H9 (cell line): Measurements from ENCODE around the gene DENND10. TPM values are rescaled to one million over a fixed set of nuclear protein-coding genes. Genes with fewer than 3 reads are reported as not detected.

ENCODE experiments used
- DNase-seq: peaks from one replicate; pipeline ENCODE4 v3.0.0-alpha.2; 2017
- H2AFZ ChIP-seq: one replicate; pipeline ENCODE4 v1.6.1; 2013; ENCODE audit warnings: mild to moderate bottlenecking, low read length, control low read depth, moderate library complexity
- H2AK5ac ChIP-seq: 2 replicates; pipeline ENCODE4 v1.6.1; 2013; ENCODE audit warnings: low read length, control low read depth, mixed read lengths; ENCODE audit not compliant: insufficient read length
- H2BK120ac ChIP-seq: one replicate; pipeline ENCODE4 v1.6.1; 2013; ENCODE audit warnings: low read depth, mild to moderate bottlenecking, low read length, control low read depth, inconsistent platforms; ENCODE audit not compliant: poor library complexity, severe bottlenecking
- H2BK12ac ChIP-seq: 2 replicates; pipeline ENCODE4 v1.6.1; 2013; ENCODE audit warnings: low read length, control low read depth, mixed read lengths, low read depth; ENCODE audit not compliant: insufficient read length
- H2BK15ac ChIP-seq: 2 replicates; pipeline ENCODE4 v1.6.1; 2013; ENCODE audit warnings: low read depth, low read length, control low read depth
- H2BK20ac ChIP-seq: one replicate; pipeline ENCODE4 v1.6.1; 2013; ENCODE audit warnings: low read depth, mild to moderate bottlenecking, low read length, control low read depth, inconsistent platforms; ENCODE audit not compliant: poor library complexity, severe bottlenecking
- H2BK5ac ChIP-seq: 2 replicates; pipeline ENCODE4 v1.6.1; 2013; ENCODE audit warnings: low read length, control low read depth, mixed read lengths; ENCODE audit not compliant: insufficient read length
- H3K14ac ChIP-seq: 2 replicates; pipeline ENCODE4 v1.6.1; 2013; ENCODE audit warnings: low read length, control low read depth; ENCODE audit not compliant: insufficient read depth
- H3K18ac ChIP-seq: 2 replicates; pipeline ENCODE4 v1.6.1; 2013; ENCODE audit warnings: low read depth, mild to moderate bottlenecking, mixed read lengths, low read length, control low read depth; ENCODE audit not compliant: insufficient read length
- H3K23ac ChIP-seq: 2 replicates; pipeline ENCODE4 v1.6.1; 2013; ENCODE audit warnings: low read length, control low read depth, mixed read lengths, low read depth; ENCODE audit not compliant: insufficient read length
- H3K23me2 ChIP-seq: 2 replicates; pipeline ENCODE4 v1.6.1; 2013; ENCODE audit warnings: low read depth, mild to moderate bottlenecking, mixed read lengths, low read length, control low read depth; ENCODE audit not compliant: insufficient read length, poor library complexity, severe bottlenecking
- H3K27ac ChIP-seq: 2 replicates; pipeline ENCODE4 v1.5.1; 2013; ENCODE audit warnings: low read length, control low read depth, mixed read lengths, low read depth; ENCODE audit not compliant: insufficient read length
- H3K27me3 ChIP-seq: 2 replicates; pipeline ENCODE4 v1.6.1; 2013; ENCODE audit warnings: low read length, control low read depth, inconsistent platforms; ENCODE audit not compliant: insufficient read depth
- H3K4ac ChIP-seq: 2 replicates; pipeline ENCODE4 v1.6.1; 2013; ENCODE audit warnings: low read depth, mild to moderate bottlenecking, control low read depth, inconsistent platforms, low read length, moderate library complexity
- H3K4me1 ChIP-seq: 2 replicates; pipeline ENCODE4 v1.6.1; 2013; ENCODE audit warnings: low read length, control low read depth, inconsistent platforms; ENCODE audit not compliant: insufficient read depth
- H3K4me2 ChIP-seq: 2 replicates; pipeline ENCODE4 v1.6.1; 2013; ENCODE audit warnings: low read length, control low read depth, mixed read lengths; ENCODE audit not compliant: insufficient read length, insufficient read depth
- H3K56ac ChIP-seq: 2 replicates; pipeline ENCODE4 v1.6.1; 2013; ENCODE audit warnings: low read depth, mild to moderate bottlenecking, mixed read lengths, low read length, control low read depth; ENCODE audit not compliant: insufficient read length
- H3K79me1 ChIP-seq: 2 replicates; pipeline ENCODE4 v1.6.1; 2013; ENCODE audit warnings: low read depth, mild to moderate bottlenecking, moderate library complexity, low read length, control low read depth, inconsistent platforms; ENCODE audit not compliant: insufficient read depth, poor library complexity, severe bottlenecking
- H3K79me2 ChIP-seq: 2 replicates; pipeline ENCODE4 v1.6.1; 2013; ENCODE audit warnings: low read length, control low read depth, inconsistent platforms; ENCODE audit not compliant: insufficient read depth
- H3K9ac ChIP-seq: 2 replicates; pipeline ENCODE4 v1.6.1; 2013; ENCODE audit warnings: low read length, control low read depth, mixed read lengths; ENCODE audit not compliant: insufficient read length; ENCODE audit errors: extremely low read depth
- H3K9me3 ChIP-seq: one replicate; pipeline ENCODE4 v1.6.1; 2013; ENCODE audit warnings: low read depth, low read length, inconsistent platforms; ENCODE audit not compliant: control insufficient read depth
- H3T11ph ChIP-seq: one replicate; pipeline ENCODE4 v1.6.1; 2013; ENCODE audit warnings: mild to moderate bottlenecking, low read length, control low read depth, inconsistent platforms
- H4K20me1 ChIP-seq: one replicate; pipeline ENCODE4 v1.6.1; 2013; ENCODE audit not compliant: control insufficient read depth, insufficient read length, insufficient read depth
- H4K5ac ChIP-seq: 2 replicates; pipeline ENCODE4 v1.6.1; 2013; ENCODE audit warnings: low read depth, mild to moderate bottlenecking, mixed read lengths, low read length, control low read depth; ENCODE audit not compliant: insufficient read length
- H4K8ac ChIP-seq: replicated peaks from 2 replicates; pipeline ENCODE4 v1.6.1; 2013; ENCODE audit warnings: low read length, control low read depth, mixed read lengths, low read depth; ENCODE audit not compliant: insufficient read length
- H4K91ac ChIP-seq: 2 replicates; pipeline ENCODE4 v1.6.1; 2013; ENCODE audit warnings: low read depth, mild to moderate bottlenecking, moderate library complexity, mixed read lengths, low read length, control low read depth; ENCODE audit not compliant: insufficient read length
- H3K27ac Mint-ChIP-seq, 3 experiments: 2 replicates in 2 of 3; 3 replicates in 1 of 3; pipeline ENCODE4 v1.8.0; 2020 to 2021; ENCODE audit warnings: mixed read lengths in 3 of 3, mild to moderate bottlenecking in 1 of 3, moderate library complexity in 1 of 3
- H3K27me3 Mint-ChIP-seq: 2 replicates; pipeline ENCODE4 v1.8.0; 2021; ENCODE audit warnings: low read depth, mild to moderate bottlenecking, moderate library complexity, mixed read lengths
- H3K36me3 Mint-ChIP-seq, 3 experiments: 2 replicates in 2 of 3; 3 replicates in 1 of 3; pipeline ENCODE4 v1.8.0; 2020 to 2021; ENCODE audit warnings: low read depth in 3 of 3, mixed read lengths in 3 of 3; ENCODE audit not compliant: insufficient read depth in 1 of 3
- H3K4me1 Mint-ChIP-seq, 2 experiments: 2 replicates each; pipeline ENCODE4 v1.8.0; 2020; ENCODE audit warnings: mixed read lengths in 2 of 2
- H3K4me3 Mint-ChIP-seq, 2 experiments: 2 replicates in 1 of 2; 3 replicates in 1 of 2; pipeline ENCODE4 v1.8.0; 2020 to 2021; ENCODE audit warnings: mild to moderate bottlenecking in 2 of 2, mixed read lengths in 2 of 2, moderate library complexity in 1 of 2
- H3K9me3 Mint-ChIP-seq, 2 experiments: 2 replicates in 1 of 2; 3 replicates in 1 of 2; pipeline ENCODE4 v1.8.0; 2020; ENCODE audit warnings: mild to moderate bottlenecking in 2 of 2, mixed read lengths in 2 of 2, moderate library complexity in 1 of 2
- CTCF ChIP-seq: fragments of 200-600 bp; sonication (generic); conservative IDR thresholded peaks from 3 replicates; pipeline ENCODE4 v1.8.0; 2021; ENCODE audit warnings: antibody characterized with exemption, mild to moderate bottlenecking
- WGBS: extraction: QIAGEN DNeasy Blood & Tissue Kit; methylation state at CpG from one replicate; pipeline ENCODE4 v1.1.7; 2013; ENCODE audit warnings: missing lambda C conversion rate, low lambda C conversion rate, mixed read lengths; ENCODE audit not compliant: insufficient read length; ENCODE audit errors: extremely low coverage; 5-methylcytosine and 5-hydroxymethylcytosine counted together
- total RNA-seq: library from RNA; stranded (reverse); gene quantifications from 2 replicates; pipeline ENCODE4 v1.2.1, GENCODE V29; 2021

The DENND10 gene
- total RNA-seq, 1 experiment from 2014 or later, result 63.2 TPM

GRCh38 chr10:119143657-119144056, 39.7 kb downstream of the DENND10 start:
- no peaks in the 10 kb centered on the region for H3K9me3 ChIP-seq
- H3K4ac ChIP-seq, result no peak overlapping the region
- Mint-ChIP-seq H3K9me3 (no peaks in the 10 kb centered on the region; a peak in 1 of 5 replicates), H3K27ac (no peak overlapping the region), H3K4me3 (no peak overlapping the region), H3K4me1 (no peaks in the 10 kb centered on the region), H3K27me3 (no peaks in the 10 kb centered on the region; the same call in 1 of the 2 replicates), H3K36me3 (peaks cover 0 to 19% (median 16%) of the 10 kb centered on the region in 3 experiments; a peak in 4 of 7 replicates)
- no peaks in the 10 kb centered on the region for H3K79me1 ChIP-seq
- no peak overlapping the region for H2BK12ac ChIP-seq
- no peak overlapping the region for H3K23ac ChIP-seq
- H3K23me2 ChIP-seq, result no peaks in the 10 kb centered on the region
- no peak overlapping the region for H3K18ac ChIP-seq
- H4K91ac ChIP-seq, result no peak overlapping the region
- H3K14ac ChIP-seq, result no peak overlapping the region
- no peak overlapping the region for H3K9ac ChIP-seq
- no peaks in the 10 kb centered on the region for H3K79me2 ChIP-seq
- no peak overlapping the region for H2BK20ac ChIP-seq
- H4K5ac ChIP-seq, result no peak overlapping the region
- TF ChIP-seq CTCF, result no peak
- H2AFZ ChIP-seq, result no peak overlapping the region
- no peaks in the 10 kb centered on the region for H3K27me3 ChIP-seq
- no peak overlapping the region for H3K27ac ChIP-seq
- H2AK5ac ChIP-seq, result no peak overlapping the region
- H2BK120ac ChIP-seq, result no peak overlapping the region
- H4K8ac ChIP-seq, result no peak overlapping the region
- no peak overlapping the region for H2BK5ac ChIP-seq
- no peaks in the 10 kb centered on the region for H3K4me1 ChIP-seq
- no peak overlapping the region for H3K4me2 ChIP-seq
- H2BK15ac ChIP-seq, result no peak overlapping the region
- no peak for DNase-seq
- H4K20me1 ChIP-seq, result no peaks in the 10 kb centered on the region
- no CpG with 5 or more reads among the region's 10 CpGs for WGBS
- no peak overlapping the region for H3T11ph ChIP-seq
- no peak overlapping the region for H3K56ac ChIP-seq
